ENCODE measurements around the gene DCHS1. TPM values are rescaled to one million over a fixed set of nuclear protein-coding genes. Genes with fewer than 3 reads are reported as not detected.
A peak's percentile ranks its signal among the peaks of the same experiment; 100 is the strongest.

Gene DCHS1
- total RNA-seq, 3 donors from 2014 or later (not counting 1 experiment from before 2014, with no cell fraction given), result 0.49 to 1.0 (median 0.83) TPM

DNA sequence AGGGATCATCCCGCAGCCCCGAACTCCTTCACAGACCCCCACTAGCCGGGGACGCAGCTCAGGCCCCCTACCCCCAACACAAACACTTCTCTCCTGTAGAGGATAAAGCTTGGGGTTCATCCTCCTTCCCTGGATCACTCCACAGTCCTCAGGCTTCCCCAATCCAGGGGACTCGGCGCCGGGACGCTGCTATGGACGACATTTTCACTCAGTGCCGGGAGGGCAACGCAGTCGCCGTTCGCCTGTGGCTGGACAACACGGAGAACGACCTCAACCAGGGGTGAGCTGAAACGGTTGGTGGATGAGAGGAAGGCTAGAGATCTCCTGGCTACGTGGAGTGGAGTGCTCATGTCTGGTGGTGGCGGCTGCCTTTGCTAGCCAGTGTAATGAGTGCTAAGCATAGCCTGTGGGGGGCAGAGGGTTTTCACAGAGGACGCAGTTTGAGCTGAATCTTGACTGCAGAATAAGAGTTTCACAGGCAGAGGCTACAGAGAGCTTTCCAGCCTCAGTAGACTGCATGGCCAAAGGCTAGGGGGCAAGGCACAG is 51.5 kb downstream of the DCHS1 start:
- Mint-ChIP-seq H3K9me3 (no peaks in the 10 kb centered on the region), H3K27ac (no peak overlapping the region), H3K27me3 (ENCODE audit: low read depth in 2 of 2) (no peaks in the 10 kb centered on the region), H3K4me3 (no peak overlapping the region), H3K4me1 (peaks cover 24 to 27% of the 10 kb centered on the region in 2 donors), H3K36me3 (no peaks in the 10 kb centered on the region)
- peak overlapping the region; percentile 85 for H3K4me3 ChIP-seq (ENCODE audit: low read length)
- TF ChIP-seq, protein P1, sequence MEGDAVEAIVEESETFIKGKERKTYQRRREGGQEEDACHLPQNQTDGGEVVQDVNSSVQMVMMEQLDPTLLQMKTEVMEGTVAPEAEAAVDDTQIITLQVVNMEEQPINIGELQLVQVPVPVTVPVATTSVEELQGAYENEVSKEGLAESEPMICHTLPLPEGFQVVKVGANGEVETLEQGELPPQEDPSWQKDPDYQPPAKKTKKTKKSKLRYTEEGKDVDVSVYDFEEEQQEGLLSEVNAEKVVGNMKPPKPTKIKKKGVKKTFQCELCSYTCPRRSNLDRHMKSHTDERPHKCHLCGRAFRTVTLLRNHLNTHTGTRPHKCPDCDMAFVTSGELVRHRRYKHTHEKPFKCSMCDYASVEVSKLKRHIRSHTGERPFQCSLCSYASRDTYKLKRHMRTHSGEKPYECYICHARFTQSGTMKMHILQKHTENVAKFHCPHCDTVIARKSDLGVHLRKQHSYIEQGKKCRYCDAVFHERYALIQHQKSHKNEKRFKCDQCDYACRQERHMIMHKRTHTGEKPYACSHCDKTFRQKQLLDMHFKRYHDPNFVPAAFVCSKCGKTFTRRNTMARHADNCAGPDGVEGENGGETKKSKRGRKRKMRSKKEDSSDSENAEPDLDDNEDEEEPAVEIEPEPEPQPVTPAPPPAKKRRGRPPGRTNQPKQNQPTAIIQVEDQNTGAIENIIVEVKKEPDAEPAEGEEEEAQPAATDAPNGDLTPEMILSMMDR (IDR thresholded peaks at IDR 0.05), result no peak
- under 1% methylated on average over 20 of the region's 20 CpGs for WGBS (ENCODE audit: insufficient coverage)
- H3K27me3 ChIP-seq (ENCODE audit: control insufficient read depth, insufficient read depth, low read length), result no peaks in the 10 kb centered on the region
- DNase-seq, result peak; percentile 54 to 79
- peak overlapping the region; percentile 93 for H3K27ac ChIP-seq (ENCODE audit: low read length)
- peak; percentile 46 to 68 (median 56) for ATAC-seq
- H3K36me3 ChIP-seq (ENCODE audit: control insufficient read depth, insufficient read depth, low read length), result peaks cover 37% of the 10 kb centered on the region
- H3K4me1 ChIP-seq (ENCODE audit: control insufficient read depth, insufficient read depth, low read length), result peaks cover 62% of the 10 kb centered on the region
- H3K9me3 ChIP-seq (ENCODE audit: control insufficient read depth, insufficient read depth, low read length), result no peaks in the 10 kb centered on the region
- intact Hi-C loops (cut with micrococcal nuclease), result loop anchor here (1.0 to 10.0 kb wide), 3 partner anchors 63 to 141 kb away; no protein-coding TSS in a partner anchor

DNA sequence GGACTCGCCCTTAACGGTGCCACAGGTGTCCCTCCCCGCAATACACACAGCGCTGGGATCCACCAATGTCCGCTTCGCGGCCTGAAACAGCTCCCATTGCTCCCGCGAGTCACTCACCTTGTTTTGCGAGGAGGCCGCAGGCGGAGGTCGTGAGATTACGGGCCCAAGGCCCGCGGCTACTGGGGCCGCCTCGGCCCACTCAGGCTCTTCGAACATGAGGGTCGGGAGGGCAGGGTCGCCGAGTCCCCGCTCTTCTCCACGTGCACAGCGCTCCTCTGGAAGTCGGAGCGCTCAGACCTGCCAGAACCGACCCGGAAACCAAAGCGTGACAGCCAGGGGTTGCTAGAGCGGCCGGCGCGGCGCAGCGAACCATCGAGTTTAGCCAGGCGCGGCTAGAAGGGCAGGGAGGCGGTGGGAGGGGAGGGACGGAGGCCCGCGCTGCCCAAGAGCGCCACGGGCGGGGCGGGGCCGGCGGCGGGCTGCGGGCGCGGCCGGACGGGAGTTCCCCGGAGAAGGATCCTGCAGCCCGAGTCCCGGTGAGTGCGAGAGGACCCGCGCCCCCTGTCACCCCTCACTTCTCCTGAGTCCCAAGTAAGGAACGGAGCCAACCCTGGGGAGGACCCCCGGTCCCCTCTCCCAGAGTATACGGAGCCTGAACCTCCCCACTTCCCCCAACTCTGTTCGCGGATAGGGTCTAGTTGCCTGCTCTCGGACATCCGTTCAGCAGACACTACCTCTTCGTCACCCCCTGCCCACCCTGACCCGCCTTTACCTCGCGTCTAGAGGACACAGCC is 52.1 kb downstream of the DCHS1 start, which contains the start of the genes ILK and RRP8:
Gene ILK, plus strand, starts transcription at position 488 of the 794 bp plus-strand sequence. CDS start 498 bp downstream, outside the sequence.
Gene RRP8, minus strand, starts transcription at position 330 of the 794 bp plus-strand sequence. Its CDS starts 114 bp downstream, at position 216.
- Mint-ChIP-seq H3K4me3 (no peak within 1 kb of the TSS), H3K36me3 (no peaks in the 10 kb centered on the region), H3K9me3 (no peaks in the 10 kb centered on the region), H3K27me3 (ENCODE audit: low read depth in 2 of 2) (no peaks in the 10 kb centered on the region), H3K4me1 (peaks cover 29 to 32% of the 10 kb centered on the region in 2 donors), H3K27ac (no peak within 1 kb of the TSS)
- Histone ChIP-seq H3K4me3 (ENCODE audit: low read length) (peak within 1 kb of the TSS; percentile 85), H3K9me3 (ENCODE audit: control insufficient read depth, insufficient read depth, low read length) (no peaks in the 10 kb centered on the region), H3K4me1 (ENCODE audit: control insufficient read depth, insufficient read depth, low read length) (peaks cover 55% of the 10 kb centered on the region), H3K27me3 (ENCODE audit: control insufficient read depth, insufficient read depth, low read length) (no peaks in the 10 kb centered on the region), H3K27ac (ENCODE audit: low read length) (peak within 1 kb of the TSS; percentile 93), H3K36me3 (ENCODE audit: control insufficient read depth, insufficient read depth, low read length) (peaks cover 37% of the 10 kb centered on the region)
- TF ChIP-seq, protein P1 (IDR thresholded peaks at IDR 0.05), result no peak
- intact Hi-C loops (cut with micrococcal nuclease), result loop anchor here (1.0 to 10.0 kb wide), 6 partner anchors 9 to 141 kb away; partner anchors contain the start of genes MRPL17, TAF10 and TPP1
- ATAC-seq (peak; percentile 76 to 91 (median 85)), DNase-seq (peak; percentile 84 to 90)
- under 1% methylated on average over 72 of the region's 72 CpGs for WGBS (ENCODE audit: insufficient coverage)

DNA sequence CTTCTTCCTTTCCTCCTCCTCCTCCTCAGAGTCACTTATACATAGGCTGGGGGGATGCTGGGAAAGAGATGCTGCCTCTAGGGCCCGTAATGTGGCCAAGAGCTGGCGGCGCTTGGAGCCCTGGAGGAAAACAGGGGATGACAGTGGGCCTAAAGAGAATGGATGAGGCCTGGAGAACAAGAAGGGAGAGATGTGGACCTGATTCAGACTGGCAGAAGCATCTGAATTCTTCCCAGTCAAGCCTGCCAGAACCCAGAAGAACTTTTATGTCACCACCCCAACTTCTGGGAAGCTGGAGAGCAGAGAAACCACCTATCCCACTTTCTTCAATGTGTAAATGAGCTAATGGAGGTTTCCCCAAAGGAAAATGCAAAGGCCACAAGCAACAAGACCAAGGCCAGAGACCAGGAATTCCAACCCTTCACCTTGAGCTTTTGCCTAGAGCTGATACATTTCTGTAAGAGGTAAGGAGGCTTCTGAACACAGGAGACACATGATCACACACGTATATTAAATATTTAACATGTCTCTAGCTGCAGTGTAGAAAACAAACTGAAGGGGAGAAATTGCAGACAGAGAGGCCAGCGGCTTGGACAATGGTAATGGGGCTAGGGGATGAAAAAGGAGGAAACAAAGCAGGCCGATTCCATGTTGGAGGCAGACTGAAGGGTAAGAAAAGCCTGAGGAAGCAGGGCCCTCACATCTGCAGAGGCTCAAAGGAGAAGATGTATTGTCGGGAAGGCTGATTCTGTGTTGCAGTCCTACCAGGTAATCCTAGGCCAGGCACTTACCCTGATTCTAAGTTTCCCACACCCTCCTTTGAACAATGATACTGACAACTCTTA is 53.3 kb downstream of the DCHS1 start:
- Histone ChIP-seq H3K9me3 (ENCODE audit: control insufficient read depth, insufficient read depth, low read length) (no peaks in the 10 kb centered on the region), H3K4me1 (ENCODE audit: control insufficient read depth, insufficient read depth, low read length) (peaks cover 43% of the 10 kb centered on the region), H3K27ac (ENCODE audit: low read length) (peak overlapping the region; percentile 81), H3K27me3 (ENCODE audit: control insufficient read depth, insufficient read depth, low read length) (no peaks in the 10 kb centered on the region), H3K4me3 (ENCODE audit: low read length) (peak overlapping the region; percentile 85), H3K36me3 (ENCODE audit: control insufficient read depth, insufficient read depth, low read length) (peaks cover 34% of the 10 kb centered on the region)
- Mint-ChIP-seq H3K36me3 (peaks cover 10% of the 10 kb centered on the region), H3K9me3 (no peaks in the 10 kb centered on the region), H3K4me3 (peak overlapping the region; percentile 65), H3K4me1 (peaks cover 30 to 35% of the 10 kb centered on the region in 2 donors), H3K27me3 (ENCODE audit: low read depth in 2 of 2) (no peaks in the 10 kb centered on the region), H3K27ac (no peak overlapping the region)
- ATAC-seq (no peak), DNase-seq (peak in 1 of 2 donors; percentile 15)
- TF ChIP-seq, protein P1 (IDR thresholded peaks at IDR 0.05), result no peak
- 73% methylated on average over 6 of the region's 7 CpGs for WGBS (ENCODE audit: insufficient coverage)
- intact Hi-C loops (cut with micrococcal nuclease), result loop anchor here (5.0 to 10.0 kb wide), 2 partner anchors 65 to 142 kb away; no protein-coding TSS in a partner anchor

Data from natural killer cell (primary cell).